ENCODE results near the gene SYT1.

SYT1 gene

DNA sequence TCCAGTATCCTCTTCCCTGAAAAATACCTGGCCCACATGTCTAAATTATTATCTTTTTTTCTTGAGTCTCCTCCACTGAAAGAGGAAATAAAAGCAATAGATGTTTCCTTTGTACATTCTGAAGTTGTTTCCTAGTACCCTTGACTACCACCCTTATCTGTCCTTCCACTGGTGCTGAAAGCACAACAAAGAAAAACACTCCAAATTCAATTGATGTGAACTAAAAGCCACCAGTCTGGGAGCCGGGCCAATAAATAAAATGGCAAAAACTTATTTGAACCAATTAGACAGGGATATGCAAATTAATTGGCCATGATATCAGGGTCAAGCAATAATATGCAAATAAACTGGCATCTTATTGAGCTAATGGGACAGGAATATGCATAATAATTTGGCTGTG lies 495.7 kb downstream of the SYT1 start:
- DNase-seq: no peak

DNA sequence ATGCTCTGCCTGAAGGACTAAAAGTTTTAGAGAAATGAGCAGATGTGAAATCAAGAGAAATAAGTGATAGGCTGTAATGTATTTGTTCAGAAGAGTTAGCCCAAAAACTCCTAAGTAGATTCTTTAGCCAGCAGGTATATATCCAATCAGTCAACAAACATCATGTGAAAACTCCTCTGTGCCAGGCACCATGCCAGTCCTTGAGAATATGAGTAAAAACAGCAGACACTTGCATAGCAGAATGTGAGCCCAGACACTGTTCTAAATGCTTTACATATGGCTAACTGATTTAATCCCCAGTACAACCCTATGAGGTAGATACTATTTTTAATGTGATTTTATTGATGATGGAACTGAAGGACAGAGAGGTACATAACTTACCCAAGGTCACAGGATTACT lies 496.4 kb downstream of the SYT1 start:
- DNase-seq: no peak

GRCh38 chr12:79364197-79364596 lies 499.6 kb downstream of the SYT1 start:
- DNase-seq: no peak

- DNase-seq: no peak
Measured at GRCh38 chr12:79366374-79366773, 501.8 kb downstream of the SYT1 start.

DNA sequence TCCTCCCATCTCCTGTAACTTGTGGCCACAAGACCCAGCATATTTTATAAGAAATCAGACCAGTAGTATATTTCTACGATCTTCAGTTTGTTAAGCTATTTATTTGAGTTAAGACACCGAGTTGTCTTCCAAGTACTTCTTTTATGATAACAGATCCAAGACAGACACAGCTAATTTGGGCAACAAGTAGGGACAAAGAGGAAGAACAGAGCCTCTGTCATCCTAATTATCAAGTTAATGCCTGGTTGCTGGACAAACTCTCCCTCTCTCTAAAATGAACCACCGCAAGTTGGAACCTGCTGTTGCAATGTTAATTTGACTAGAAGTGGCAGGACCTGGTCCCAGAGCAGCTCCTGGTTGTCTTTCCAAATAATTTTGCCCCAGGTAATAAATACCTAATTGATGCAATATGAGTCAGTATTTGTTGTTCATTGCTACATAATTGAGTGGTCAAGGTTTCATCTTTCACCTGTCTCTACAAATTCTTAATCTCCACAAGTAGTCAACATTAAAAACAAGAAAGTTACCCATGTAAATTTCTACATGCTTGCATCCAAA lies 502.5 kb downstream of the SYT1 start:
- DNase-seq: no peak

DNA sequence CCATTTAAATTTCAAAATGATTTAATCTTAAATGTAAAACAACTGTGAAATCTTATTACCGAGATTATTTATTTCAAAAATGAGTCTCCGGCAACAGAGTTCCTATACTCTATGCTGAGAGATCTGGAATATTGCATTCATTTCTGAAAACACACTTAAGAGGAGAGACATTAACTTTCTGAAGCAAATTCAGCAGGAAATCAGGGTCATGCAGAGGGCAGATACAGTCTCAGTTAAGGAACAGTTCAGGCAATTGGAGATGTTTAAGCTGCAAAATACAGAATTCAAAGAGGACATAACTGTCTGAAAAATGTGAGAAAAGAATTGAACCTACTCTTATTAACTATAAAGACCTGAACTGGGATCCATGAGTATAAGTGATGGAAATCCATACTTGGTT lies 505.4 kb downstream of the SYT1 start:
- no peak for DNase-seq

DNA sequence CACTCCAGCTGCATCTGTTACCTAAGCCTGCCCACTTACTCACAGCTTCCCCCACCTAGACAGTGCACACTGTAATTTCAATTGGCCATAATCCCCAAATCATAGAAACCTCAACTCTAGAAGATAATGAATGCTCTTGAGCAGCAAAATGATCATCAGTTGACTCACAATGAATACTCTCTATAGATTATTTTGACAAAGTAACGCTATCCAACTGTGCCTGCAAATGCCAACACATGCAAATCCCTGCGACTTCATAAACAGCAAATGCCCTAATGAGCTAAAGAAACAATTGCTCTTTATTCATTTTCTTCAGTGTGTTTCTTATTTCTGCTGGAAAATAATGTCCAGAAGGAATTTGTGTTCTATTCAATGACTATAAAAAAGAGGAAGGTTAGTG lies 506.7 kb downstream of the SYT1 start:
- DNase-seq: no peak

DNA sequence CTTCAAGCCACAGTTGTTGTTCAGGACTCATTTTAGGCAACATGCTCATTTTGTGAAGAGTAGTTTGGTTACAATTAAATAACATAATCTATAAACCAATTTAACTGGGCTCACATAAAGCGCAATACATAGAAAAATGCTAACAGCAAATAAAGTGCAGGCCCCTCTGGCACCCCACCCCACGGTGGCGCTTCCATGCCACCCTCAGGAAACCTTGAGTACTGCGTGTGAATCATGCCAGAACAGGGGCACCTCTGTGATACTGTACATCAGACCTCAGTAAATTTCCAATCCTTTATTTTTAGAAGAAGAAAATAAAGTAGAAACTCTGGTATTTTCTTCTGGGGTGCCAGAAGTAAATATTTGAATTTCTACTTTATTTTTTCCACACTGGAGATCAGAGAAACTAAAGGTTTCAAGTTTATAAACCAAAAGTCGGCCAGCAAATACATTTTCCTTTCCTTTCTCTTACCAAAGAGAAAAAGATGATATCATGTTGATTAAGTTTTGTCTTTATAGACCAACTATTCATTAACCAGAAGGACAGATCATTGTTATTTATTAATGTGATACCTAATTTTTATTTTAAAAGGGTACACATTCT lies 509.4 kb downstream of the SYT1 start:
- DNase-seq: peak; percentile 45

GRCh38 chr12:79374545-79374944 lies 510.0 kb downstream of the SYT1 start:
- peak; percentile 16 for DNase-seq

- no peak for DNase-seq
Measured at GRCh38 chr12:79375050-79375449, 510.5 kb downstream of the SYT1 start.

- DNase-seq: peak; percentile 42
Measured at GRCh38 chr12:79378496-79378895, 513.9 kb downstream of the SYT1 start.

DNA sequence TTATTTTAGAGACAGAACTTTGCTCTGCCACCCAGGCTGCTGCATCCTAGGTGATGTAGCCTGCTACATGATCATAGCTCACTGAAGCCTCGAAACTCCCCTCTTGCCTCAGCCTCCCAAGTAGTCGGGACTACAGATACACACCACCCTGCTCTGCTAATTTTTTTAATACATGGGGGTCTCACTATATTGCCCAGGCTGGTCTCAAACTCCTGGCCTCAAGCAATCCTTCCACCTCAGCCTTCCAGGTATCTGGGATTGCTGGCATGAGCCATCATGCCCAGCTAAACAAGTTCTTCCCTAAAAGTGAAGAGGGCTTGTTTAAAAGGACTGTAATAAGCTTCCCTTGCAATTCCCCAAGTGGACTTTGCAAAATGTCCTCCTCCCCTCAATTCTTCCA lies 515.8 kb downstream of the SYT1 start:
- no peak for DNase-seq

GRCh38 chr12:79381248-79382208 lies 517.0 kb downstream of the SYT1 start:
- DNase-seq: no peak

DNA sequence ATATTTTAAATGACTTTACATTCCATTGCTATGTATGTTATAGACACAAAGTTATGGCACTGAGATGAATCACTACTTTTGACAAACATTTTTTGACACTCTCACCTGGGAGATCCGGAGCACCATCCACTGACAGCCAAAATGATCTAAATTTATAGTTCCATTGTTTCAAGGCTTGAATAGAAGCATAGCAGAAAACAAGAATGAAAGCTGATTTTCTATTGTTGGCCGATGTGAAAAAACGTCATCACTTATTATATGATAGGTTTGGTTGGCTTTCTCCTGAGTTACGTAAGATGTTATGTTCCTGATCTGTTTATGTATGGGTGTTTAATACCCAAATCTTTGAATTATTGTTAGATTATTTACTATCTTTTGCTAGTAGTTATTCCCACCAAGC lies 520.0 kb downstream of the SYT1 start:
- no peak for DNase-seq

DNA sequence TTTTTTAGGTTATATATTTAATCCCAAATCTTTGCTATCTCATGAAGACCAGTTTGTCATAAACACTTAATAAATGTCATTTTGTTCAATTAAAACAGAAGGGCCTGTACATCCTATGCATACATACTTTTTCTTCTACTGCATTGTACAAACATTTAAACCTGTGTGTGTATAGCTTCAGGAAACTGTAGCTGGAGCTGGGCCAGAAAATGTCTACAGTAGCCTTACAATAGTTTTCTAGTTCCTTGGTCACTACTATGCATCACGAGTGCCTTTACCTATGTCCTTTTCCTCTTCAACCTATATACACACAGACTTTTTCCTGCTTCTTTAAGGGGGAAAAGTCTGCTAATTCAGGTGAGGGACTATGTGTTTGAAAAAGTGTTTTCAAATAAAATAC lies 523.4 kb downstream of the SYT1 start:
- DNase-seq: no peak

- DNase-seq: no peak
Measured at GRCh38 chr12:79393842-79394241, 529.3 kb downstream of the SYT1 start.

GRCh38 chr12:79397609-79398008 lies 533.0 kb downstream of the SYT1 start:
- no peak for DNase-seq

GRCh38 chr12:79400481-79400880 lies 535.9 kb downstream of the SYT1 start:
- no peak for DNase-seq

- DNase-seq: peak; percentile 75
Measured at GRCh38 chr12:79402606-79403005, 538.0 kb downstream of the SYT1 start.

- DNase-seq: peak; percentile 31
Measured at GRCh38 chr12:79406993-79407392, 542.4 kb downstream of the SYT1 start.

DNA sequence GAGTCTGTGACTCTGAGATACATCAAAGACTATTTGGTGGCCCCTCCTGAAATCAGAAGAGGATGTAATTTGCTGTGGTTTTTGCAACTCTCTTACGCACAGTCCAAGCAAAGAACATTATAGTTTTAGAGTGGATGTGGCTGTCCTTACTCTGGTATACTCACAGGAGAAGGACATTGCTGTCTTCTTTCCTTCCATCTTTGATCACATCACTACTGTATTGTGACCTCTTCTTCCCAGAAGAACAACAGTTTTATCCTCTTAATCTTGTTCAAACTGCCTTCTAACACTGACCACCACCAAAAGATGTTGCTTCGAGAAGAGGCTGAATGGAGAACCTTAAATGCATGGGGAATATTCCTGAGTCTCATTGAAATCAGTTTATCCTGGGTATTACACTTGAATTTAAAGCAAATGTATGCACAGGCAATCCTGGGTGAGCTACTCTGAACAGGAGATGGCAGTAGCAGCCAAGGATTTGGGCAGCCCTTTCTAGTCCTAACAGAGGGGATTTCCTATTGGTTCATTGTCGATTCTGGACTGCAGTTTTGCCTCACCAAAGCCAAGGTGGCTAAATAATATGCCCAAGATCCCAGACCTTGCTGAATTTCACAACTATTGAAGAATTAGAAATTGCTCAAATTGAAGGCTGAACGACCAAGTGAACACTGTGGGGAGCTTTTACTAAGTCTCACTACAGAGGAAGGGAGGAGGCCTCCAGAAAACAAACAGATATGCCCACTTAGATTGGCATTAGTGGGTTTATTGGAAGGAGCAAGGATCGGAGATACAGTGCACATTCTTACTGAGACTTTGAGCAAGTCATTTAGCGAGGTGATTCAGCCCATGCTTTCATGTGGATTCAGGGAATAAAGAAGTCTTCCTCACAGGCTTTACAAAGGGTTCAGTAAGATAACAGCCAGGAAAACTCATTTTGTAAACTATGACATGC lies 543.4 kb downstream of the SYT1 start:
- DNase-seq: peak; percentile 95

GRCh38 chr12:79408689-79409088 lies 544.1 kb downstream of the SYT1 start:
- DNase-seq: no peak

DNA sequence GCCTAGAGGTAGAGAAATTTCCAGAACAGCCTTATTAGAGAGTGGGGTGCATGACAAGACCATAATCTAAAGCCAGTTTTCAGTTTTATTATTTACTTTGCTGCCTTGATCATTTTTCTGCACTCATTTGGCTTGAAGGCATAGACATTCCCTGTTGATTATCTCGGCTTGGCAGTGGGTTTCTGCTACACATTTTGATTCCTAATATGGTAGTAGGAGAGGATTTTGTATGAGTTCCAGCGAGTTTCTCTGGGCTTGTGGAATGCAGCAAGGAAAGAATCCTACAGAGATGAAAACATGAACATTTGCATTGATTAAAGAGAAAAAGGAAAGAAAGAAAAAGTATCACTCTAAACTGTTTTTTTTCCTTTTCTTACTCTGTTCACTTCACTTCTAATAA lies 545.0 kb downstream of the SYT1 start:
- peak; percentile 97 for DNase-seq

All from fibroblast of skin of scalp (primary cell).